SK-N-SH (cell line): ENCODE results near the gene PAPOLG. TPM values are rescaled to one million over a fixed set of nuclear protein-coding genes. Genes with fewer than 3 reads are reported as not detected.

Source experiments
- CTCF ChIA-PET: fragments of 300-600, 350-600 bp; formaldehyde crosslinking; extraction: SDS; loops from one replicate; lab custom pipeline; 2021; lab: Yijun Ruan, JAX
- POLR2A ChIA-PET: fragments of 350-600 bp; sonication (Branson Sonifier 250); formaldehyde crosslinking; extraction: SDS; loops from one replicate; lab custom pipeline; 2020; ENCODE audit warnings: antibody characterized with exemption, inconsistent platforms; lab: Yijun Ruan, JAX
- DNase-seq: peaks from one replicate; pipeline ENCODE4 v3.0.0; 2012
- H2AFZ ChIP-seq: fragments of 200-600 bp; sonication (generic); 2 replicates; pipeline ENCODE4 v1.8.1; 2016; ENCODE audit warnings: antibody characterized with exemption, mild to moderate bottlenecking, low read depth
- H3F3A ChIP-seq: fragments of 200-600 bp; sonication (generic); replicated peaks from 2 replicates; pipeline ENCODE3; 2016; ENCODE audit warnings: antibody characterized with exemption, mild to moderate bottlenecking; ENCODE audit not compliant: insufficient read depth
- H3K27ac ChIP-seq, 2 experiments: fragments of 200-500 bp in 1 of 2; fragments of 200-600 bp in 1 of 2; sonication (Bioruptor generic) in 1 of 2; sonication (generic), shearing (Covaris generic) in 1 of 2; 2 replicates each; pipeline versions ENCODE4 v1.5.1 to v1.6.1; 2014 to 2016; ENCODE audit warnings: low read depth in 2 of 2, inconsistent platforms in 1 of 2, low read length in 1 of 2, mild to moderate bottlenecking in 1 of 2, mixed read lengths in 1 of 2
- H3K27me3 ChIP-seq: fragments of 200-600 bp; sonication (generic), shearing (Covaris generic); 2 replicates; pipeline ENCODE4 v1.6.1; 2016; ENCODE audit warnings: mixed run types; ENCODE audit not compliant: insufficient read depth
- H3K36me3 ChIP-seq, 2 experiments: fragments of 200-500 bp in 1 of 2; fragments of 200-600 bp in 1 of 2; sonication (Bioruptor generic) in 1 of 2; sonication (generic) in 1 of 2; replicated peaks in 1 of 2; 2 replicates each; pipeline versions ENCODE3 to v1.5.1; 2014 to 2016; ENCODE audit warnings: low read length in 1 of 2, mild to moderate bottlenecking in 1 of 2; ENCODE audit not compliant: insufficient read depth in 2 of 2, control insufficient read depth in 1 of 2
- H3K4me1 ChIP-seq, 2 experiments: fragments of 200-500 bp in 1 of 2; fragments of 200-600 bp in 1 of 2; sonication (Bioruptor generic) in 1 of 2; sonication (generic), shearing (Covaris generic) in 1 of 2; 2 replicates each; pipeline versions ENCODE4 v1.5.1 to v1.6.1; 2014 to 2016; ENCODE audit warnings: low read depth in 1 of 2, low read length in 1 of 2, mixed run types in 1 of 2; ENCODE audit not compliant: insufficient read depth in 2 of 2, control insufficient read depth in 1 of 2
- H3K4me2 ChIP-seq: fragments of 200-600 bp; sonication (generic), shearing (Covaris generic); 2 replicates; pipeline ENCODE4 v1.6.1; 2017; ENCODE audit warnings: mixed run types
- H3K4me3 ChIP-seq, 2 experiments: fragments of 200-500 bp in 1 of 2; fragments of 200-600 bp in 1 of 2; sonication (Bioruptor generic) in 1 of 2; sonication (generic), shearing (Covaris generic) in 1 of 2; 2 replicates each; pipeline versions ENCODE4 v1.5.1 to v1.8.1; 2014 to 2016; ENCODE audit warnings: low read depth in 2 of 2, inconsistent platforms in 1 of 2, low read length in 1 of 2, mild to moderate bottlenecking in 1 of 2, mixed read lengths in 1 of 2, moderate library complexity in 1 of 2
- H3K79me2 ChIP-seq: fragments of 200-600 bp; sonication (generic); 2 replicates; pipeline ENCODE4 v1.8.1; 2017; ENCODE audit warnings: mild to moderate bottlenecking; ENCODE audit not compliant: insufficient read depth
- H3K9ac ChIP-seq: fragments of 200-600 bp; sonication (generic); 2 replicates; pipeline ENCODE4 v1.6.1; 2017; ENCODE audit warnings: mixed run types
- H3K9me2 ChIP-seq: fragments of 200-600 bp; sonication (generic); 2 replicates; pipeline ENCODE4 v1.6.1; 2017; ENCODE audit warnings: mixed run types
- H3K9me3 ChIP-seq: fragments of 200-600 bp; sonication (generic); 2 replicates; pipeline ENCODE4 v1.6.1; 2017; ENCODE audit warnings: mixed run types, mild to moderate bottlenecking, moderate library complexity
- H4K20me1 ChIP-seq: fragments of 200-600 bp; sonication (generic); 2 replicates; pipeline ENCODE4 v1.6.1; 2017; ENCODE audit warnings: mild to moderate bottlenecking, mixed run types; ENCODE audit not compliant: insufficient read depth
- CTCF ChIP-seq: fragments of 200-600 bp; sonication (generic); IDR thresholded peaks from 2 replicates; pipeline ENCODE4 v1.6.1; 2017; ENCODE audit warnings: antibody characterized with exemption, mild to moderate bottlenecking, moderate library complexity
- EP300 ChIP-seq, 2 experiments: IDR thresholded peaks; 2 replicates each; pipeline versions ENCODE4 v1.4.0 to v1.6.1; 2012; ENCODE audit warnings: borderline replicate concordance in 1 of 2, low read depth in 1 of 2, low read length in 1 of 2
- EZH2phosphoT487 ChIP-seq: fragments of 200-600 bp; sonication (generic); IDR thresholded peaks from 2 replicates; pipeline ENCODE4 v1.6.1; 2017; ENCODE audit warnings: low read depth, mixed run types, mild to moderate bottlenecking, antibody characterized with exemption, moderate library complexity, borderline replicate concordance
- FOSL2 ChIP-seq: IDR thresholded peaks from 2 replicates; pipeline ENCODE4 v1.4.0; 2012; ENCODE audit warnings: low read depth, mild to moderate bottlenecking, moderate library complexity, borderline replicate concordance
- FOXM1 ChIP-seq: IDR thresholded peaks from 2 replicates; pipeline ENCODE4 v1.4.0; 2012; ENCODE audit warnings: low read depth, mild to moderate bottlenecking
- GATA2 ChIP-seq: sonication (generic); formaldehyde crosslinking; IDR thresholded peaks from 2 replicates; pipeline ENCODE4 v1.5.0; 2020; ENCODE audit warnings: mild to moderate bottlenecking, missing genetic modification reagents
- IRF3 ChIP-seq: fragments of 150-350 bp; IDR thresholded peaks from 2 replicates; pipeline ENCODE4 v1.6.1; 2016; ENCODE audit warnings: mild to moderate bottlenecking, low read depth, low read length
- MEF2A ChIP-seq: IDR thresholded peaks from 2 replicates; pipeline ENCODE4 v1.4.0; 2012; ENCODE audit warnings: low read depth, borderline replicate concordance
- NRF1 ChIP-seq: IDR thresholded peaks from 2 replicates; pipeline ENCODE4 v1.6.1; 2012; ENCODE audit warnings: low read depth, mild to moderate bottlenecking, low read length
- PBX3 ChIP-seq: IDR thresholded peaks from 2 replicates; pipeline ENCODE4; 2012
- RCOR1 ChIP-seq: fragments of 150-350 bp; IDR thresholded peaks from 2 replicates; pipeline ENCODE4 v1.6.1; 2017; ENCODE audit warnings: antibody characterized with exemption, low read length
- REST ChIP-seq: IDR thresholded peaks from 2 replicates; pipeline ENCODE4 v1.6.1; 2012; ENCODE audit warnings: mild to moderate bottlenecking, low read depth, low read length, moderate library complexity
- RFX5 ChIP-seq: IDR thresholded peaks from 2 replicates; pipeline ENCODE4 v1.6.1; 2012; ENCODE audit warnings: mild to moderate bottlenecking, improper control_type of control experiment, low read length
- USF2 ChIP-seq: fragments of 150-350 bp; IDR thresholded peaks from 2 replicates; pipeline ENCODE4 v1.6.1; 2017; ENCODE audit warnings: antibody characterized with exemption, low read length, low read depth, borderline replicate concordance
- WGBS: methylation state at CpG from one replicate; pipeline ENCODE4 v1.1.6; 2017; ENCODE audit warnings: low lambda C conversion rate; 5-methylcytosine and 5-hydroxymethylcytosine counted together
- polyA plus RNA-seq, 3 experiments: library from polyadenylated mRNA; depleted of rRNA; stranded (reverse); fragments of >200 nt; gene quantifications; 2 replicates each; pipeline ENCODE4 v1.2.3, GENCODE V29; 2012
- TF ChIP-seq, protein P1 (sequence below): IDR thresholded peaks from 2 replicates; pipeline ENCODE4 v1.4.0; 2012; ENCODE audit warnings: low read depth

PAPOLG gene
- polyA plus RNA-seq, 1 of the 3 experiments (the other 2 are of a cell fraction) = 2.1 TPM

GRCh38 chr2:60808330-60808801 is 52.3 kb downstream of the PAPOLG start:
- DNase-seq = no peak
- H3K27me3 ChIP-seq = 0 out of 2 replicates have a peak, but pooled peaks cover 8% of the 10 kb centered on the region
- H3K9ac ChIP-seq = no peak overlapping the region
- WGBS = 89% methylated on average over 16 of the region's 16 CpGs
- H3K4me3 ChIP-seq = no peak overlapping the region
- no peak overlapping the region for H3K27ac ChIP-seq
- H4K20me1 ChIP-seq = no peaks in the 10 kb centered on the region
- no peak overlapping the region for H2AFZ ChIP-seq
- no peaks in the 10 kb centered on the region for H3K79me2 ChIP-seq
- ChIA-PET POLR2A (no interaction called here), CTCF (interaction anchor here (0.9 to 1.3 kb wide), 2 partner anchors 112 to 191 kb away, joined by 3 read pairs; no protein-coding TSS in a partner anchor)
- no peak for TF ChIP-seq EP300 (IDR thresholded peaks at IDR 0.05; ENCODE audit: borderline replicate concordance in 1 of 2, low read depth in 1 of 2, low read length in 1 of 2)
- no peaks in the 10 kb centered on the region for H3K36me3 ChIP-seq
- H3F3A ChIP-seq = no peaks in the 10 kb centered on the region
- H3K4me2 ChIP-seq = no peak overlapping the region
- peaks cover 7 to 14% of the 10 kb centered on the region in 2 experiments; a peak in 2 of 4 replicates for H3K4me1 ChIP-seq
- H3K9me2 ChIP-seq = no peaks in the 10 kb centered on the region
- H3K9me3 ChIP-seq = no peaks in the 10 kb centered on the region

- no peak for DNase-seq
- TF ChIP-seq FOXM1 (no peak), MEF2A (no peak), RCOR1 (no peak), PBX3 (no peak), GATA2 (CRISPR knock-in tag) (no peak), EZH2phosphoT487 (no peak), USF2 (no peak), CTCF (no peak), RFX5 (no peak), REST (no peak), IRF3 (no peak), FOSL2 (no peak), NRF1 (no peak)
- TF ChIP-seq, protein P1, sequence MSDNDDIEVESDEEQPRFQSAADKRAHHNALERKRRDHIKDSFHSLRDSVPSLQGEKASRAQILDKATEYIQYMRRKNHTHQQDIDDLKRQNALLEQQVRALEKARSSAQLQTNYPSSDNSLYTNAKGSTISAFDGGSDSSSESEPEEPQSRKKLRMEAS = no peak
Measured at GRCh38 chr2:60811491-60812375, 55.7 kb downstream of the PAPOLG start.

More at GRCh38 chr2:60811491-60812375, 55.7 kb downstream of the PAPOLG start:
- H3K9ac ChIP-seq = no peak overlapping the region
- H3K27ac ChIP-seq = no peak overlapping the region
- ChIA-PET POLR2A (no interaction called here), CTCF (no interaction called here)
- no peaks in the 10 kb centered on the region for H3K79me2 ChIP-seq
- H3K27me3 ChIP-seq = peaks cover 15% of the 10 kb centered on the region; the same call in 1 of the 2 replicates
- no peak overlapping the region for H2AFZ ChIP-seq
- no peak overlapping the region for H3K4me3 ChIP-seq
- H3K36me3 ChIP-seq = no peaks in the 10 kb centered on the region
- no peaks in the 10 kb centered on the region for H3K9me3 ChIP-seq
- H3K9me2 ChIP-seq = no peaks in the 10 kb centered on the region
- H3K4me1 ChIP-seq = peaks cover 7 to 14% of the 10 kb centered on the region in 2 experiments; a peak in 2 of 4 replicates
- no peaks in the 10 kb centered on the region for H4K20me1 ChIP-seq
- H3F3A ChIP-seq = no peaks in the 10 kb centered on the region
- WGBS = 77% methylated on average over 14 of the region's 14 CpGs
- H3K4me2 ChIP-seq = no peak overlapping the region
